ENCODE results near the gene DNAH10. TPM values are rescaled to one million over a fixed set of nuclear protein-coding genes. Genes with fewer than 3 reads are reported as not detected.
"Not testable (repeated sequence)": the region's sequence is repeated elsewhere in the genome, so short reads cannot be mapped to it uniquely, and the experiment has no call there.

The DNAH10 gene
- total and polyA plus RNA-seq, 2 experiments from 2014 or later = 0.11 to 0.44 TPM

DNA sequence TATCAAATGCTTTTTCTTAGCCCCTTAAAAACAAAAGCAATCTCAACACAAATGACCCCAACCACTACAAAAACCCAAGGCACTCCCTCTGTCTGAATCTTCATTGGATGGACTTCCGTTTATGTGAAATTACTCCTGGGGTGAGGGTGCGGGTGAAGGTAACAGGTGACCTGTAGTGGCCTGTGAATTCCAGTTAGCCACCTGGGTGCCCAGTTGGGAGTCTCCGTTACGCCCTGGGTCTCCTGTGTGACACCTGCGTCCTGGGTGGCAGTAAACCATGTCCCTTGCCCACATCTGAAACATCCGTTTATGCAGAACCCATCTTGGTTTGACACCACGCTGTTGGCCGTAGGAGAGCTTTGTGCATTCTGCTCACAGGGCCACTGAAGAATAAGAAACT lies 148.0 kb downstream of the DNAH10 start:
- Histone ChIP-seq H3K27me3 (replicated peaks; ENCODE audit: insufficient read depth) (peaks cover 5% of the 10 kb centered on the region; the same call in 1 of the 2 replicates), H3F3A (ENCODE audit: insufficient read depth) (peaks cover 7% of the 10 kb centered on the region; the same call in 1 of the 2 replicates), H3K79me2 (ENCODE audit: insufficient read depth) (no peaks in the 10 kb centered on the region), H2AFZ (no peak overlapping the region), H3K9me3 (ENCODE audit: low read depth) (no peaks in the 10 kb centered on the region), H3K9me2 (ENCODE audit: insufficient read depth) (no peaks in the 10 kb centered on the region), H3K36me3 (ENCODE audit: low read depth) (no peaks in the 10 kb centered on the region), H3K4me3 (no peak overlapping the region), H4K20me1 (ENCODE audit: insufficient read depth) (no peaks in the 10 kb centered on the region), H3K9ac (no peak overlapping the region), H3K4me1 (ENCODE audit: insufficient read depth) (peaks cover 4% of the 10 kb centered on the region), H3K27ac (no peak overlapping the region), H3K4me2 (ENCODE audit: unreplicated experiment) (no peak overlapping the region)
- no peak for TF ChIP-seq EZH2phosphoT487 (IDR thresholded peaks at IDR 0.05; ENCODE audit: insufficient read depth, low read depth)
- no peak for TF ChIP-seq EZH2 (IDR thresholded peaks at IDR 0.05; ENCODE audit: insufficient read depth, poor library complexity, severe bottlenecking)
- DNase-seq = no peak
- WGBS, 2 experiments (ENCODE audit: low coverage in 1 of 2, low lambda C conversion rate in 2 of 2, missing lambda C conversion rate in 2 of 2) = 96 to 98% methylated on average over 8 of the region's 8 CpGs
- in situ Hi-C loops (cut with MboI) = no loop called here

DNA sequence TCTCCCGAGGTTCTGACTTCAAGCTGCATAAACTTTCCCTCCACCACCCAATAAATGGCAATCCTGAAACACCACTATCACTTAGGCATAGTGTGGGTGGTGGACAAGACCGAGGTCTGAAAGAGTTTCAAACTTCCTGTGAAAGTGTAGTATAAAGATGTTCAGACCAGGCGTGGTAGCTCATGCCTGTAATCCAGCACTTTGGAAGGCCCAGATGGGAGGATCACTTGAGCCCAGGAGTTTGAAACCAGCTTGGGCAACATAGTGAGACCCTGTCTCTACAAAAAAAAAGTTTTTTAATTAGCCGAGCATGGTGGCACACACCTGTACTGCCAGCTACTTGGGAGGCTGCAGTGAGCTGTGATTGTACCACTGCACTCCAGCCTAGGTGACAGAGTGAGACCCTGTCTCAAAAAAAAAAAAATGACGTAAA lies 148.7 kb downstream of the DNAH10 start:
- Histone ChIP-seq H3K9ac (no peak overlapping the region), H3K4me1 (ENCODE audit: insufficient read depth) (no peaks in the 10 kb centered on the region), H3K79me2 (ENCODE audit: insufficient read depth) (no peaks in the 10 kb centered on the region), H3K27me3 (replicated peaks; ENCODE audit: insufficient read depth) (peaks cover 5% of the 10 kb centered on the region; the same call in 1 of the 2 replicates), H2AFZ (no peak overlapping the region), H3F3A (ENCODE audit: insufficient read depth) (peaks cover 5% of the 10 kb centered on the region; the same call in 1 of the 2 replicates), H3K36me3 (ENCODE audit: low read depth) (no peaks in the 10 kb centered on the region), H3K9me2 (ENCODE audit: insufficient read depth) (no peaks in the 10 kb centered on the region), H3K4me2 (ENCODE audit: unreplicated experiment) (no peak overlapping the region), H3K9me3 (ENCODE audit: low read depth) (no peaks in the 10 kb centered on the region), H3K4me3 (no peak overlapping the region), H4K20me1 (ENCODE audit: insufficient read depth) (no peaks in the 10 kb centered on the region), H3K27ac (no peak overlapping the region)
- TF ChIP-seq EZH2phosphoT487 (IDR thresholded peaks at IDR 0.05; ENCODE audit: insufficient read depth, low read depth) (no peak), EZH2 (IDR thresholded peaks at IDR 0.05; ENCODE audit: insufficient read depth, poor library complexity, severe bottlenecking) (no peak)
- DNase-seq = peak; percentile 18
- in situ Hi-C loops (cut with MboI) = no loop called here
- whole genome bisulfite sequencing, 2 experiments (ENCODE audit: low coverage in 1 of 2, low lambda C conversion rate in 2 of 2, missing lambda C conversion rate in 2 of 2) = 71 to 80% methylated on average over 5 of the region's 5 CpGs

DNA sequence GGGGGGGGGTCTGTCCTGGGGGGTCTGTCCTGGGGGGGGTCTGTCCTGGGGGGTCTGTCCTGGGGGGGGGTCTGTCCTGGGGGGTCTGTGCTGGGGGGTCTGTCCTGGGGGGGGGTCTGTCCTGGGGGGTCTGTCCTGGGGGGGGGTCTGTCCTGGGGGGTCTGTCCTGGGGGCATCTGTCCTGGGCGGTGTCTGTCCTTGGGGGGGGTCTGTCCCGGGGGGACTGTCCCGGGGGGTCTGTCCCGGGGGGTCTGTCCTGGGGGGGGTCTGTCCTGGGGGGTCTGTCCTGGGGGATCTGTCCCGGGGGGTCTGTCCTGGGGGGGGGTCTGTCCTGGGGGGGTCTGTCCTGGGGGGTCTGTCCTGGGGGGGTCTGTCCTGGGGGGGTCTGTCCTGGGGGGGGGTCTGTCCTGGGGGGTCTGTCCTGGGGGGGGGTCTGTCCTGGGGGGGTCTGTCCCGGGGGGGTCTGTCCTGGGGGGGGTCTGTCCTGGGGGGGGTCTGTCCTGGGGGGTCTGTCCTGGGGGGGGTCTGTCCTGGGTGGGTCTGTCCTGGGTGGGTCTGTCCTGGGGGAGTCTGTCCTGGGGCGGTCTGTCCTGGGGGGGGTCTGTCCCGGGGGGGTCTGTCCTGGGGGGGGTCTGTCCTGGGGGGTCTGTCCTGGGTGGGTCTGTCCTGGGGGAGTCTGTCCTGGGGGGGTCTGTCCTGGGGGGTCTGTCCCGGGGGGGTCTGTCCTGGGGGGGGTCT lies 149.7 kb downstream of the DNAH10 start:
- H3K4me2 ChIP-seq (ENCODE audit: unreplicated experiment); H3K4me1 ChIP-seq (ENCODE audit: insufficient read depth); H3K9ac ChIP-seq; H3K9me3 ChIP-seq (ENCODE audit: low read depth); H3K27me3 ChIP-seq (replicated peaks; ENCODE audit: insufficient read depth); in situ Hi-C loops (cut with MboI); H3K9me2 ChIP-seq (ENCODE audit: insufficient read depth); H3K4me3 ChIP-seq; H3K27ac ChIP-seq; H4K20me1 ChIP-seq (ENCODE audit: insufficient read depth); H3K36me3 ChIP-seq (ENCODE audit: low read depth); H2AFZ ChIP-seq; DNase-seq; H3F3A ChIP-seq (ENCODE audit: insufficient read depth); H3K79me2 ChIP-seq (ENCODE audit: insufficient read depth): not testable (repeated sequence)
- WGBS, 2 experiments (ENCODE audit: low coverage in 1 of 2, low lambda C conversion rate in 2 of 2, missing lambda C conversion rate in 2 of 2) = 68% methylated on average over 4 of the region's 9 CpGs; no CpG with 5 or more reads in 1 of the 2 experiments

DNA sequence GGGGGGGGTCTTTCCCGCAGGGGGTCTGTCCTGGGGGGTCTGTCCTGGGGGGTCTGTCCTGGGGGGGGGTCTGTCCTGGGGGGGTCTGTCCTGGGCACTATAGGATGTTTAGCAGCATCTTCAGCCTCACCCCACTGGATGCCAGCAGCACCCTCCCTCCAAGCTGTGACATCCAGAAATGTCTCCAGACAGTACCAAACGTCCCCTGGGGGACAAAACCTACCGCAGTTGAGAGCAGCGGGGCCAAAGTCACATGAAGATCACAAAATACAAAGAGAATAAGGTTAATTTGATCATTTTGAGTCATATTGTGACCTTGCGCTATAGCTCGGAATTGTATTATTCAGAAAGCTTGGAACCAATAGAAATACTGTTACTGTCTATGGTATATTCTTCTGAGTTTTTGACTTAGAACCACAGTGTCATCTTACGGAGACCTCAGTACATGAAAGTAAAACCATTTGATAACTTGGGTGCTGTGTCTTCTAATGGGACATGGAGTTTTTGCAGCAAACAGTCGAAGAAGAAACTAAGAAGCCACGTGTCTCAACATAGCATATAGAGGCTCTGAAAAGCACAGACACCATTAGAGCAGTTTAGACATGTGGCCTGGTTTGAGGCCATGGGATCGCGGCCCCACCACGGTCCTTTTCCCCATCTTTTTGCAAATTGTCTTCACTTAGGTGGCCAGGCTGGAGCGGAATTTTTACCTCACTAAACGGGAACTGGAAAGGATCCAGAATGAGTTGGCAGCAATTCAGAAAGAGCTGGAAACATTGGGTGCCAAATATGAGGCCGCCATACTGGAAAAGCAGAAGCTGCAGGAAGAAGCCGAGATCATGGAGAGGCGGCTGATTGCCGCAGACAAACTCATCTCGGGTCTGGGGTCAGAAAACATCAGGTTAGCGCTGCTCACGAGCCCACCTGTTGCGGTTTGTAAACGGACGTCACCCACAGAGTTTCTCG lies 150.6 kb downstream of the DNAH10 start:
- peaks cover 5% of the 10 kb centered on the region; the same call in 1 of the 2 replicates for H3F3A ChIP-seq (ENCODE audit: insufficient read depth)
- no peaks in the 10 kb centered on the region for H3K36me3 ChIP-seq (ENCODE audit: low read depth)
- H4K20me1 ChIP-seq (ENCODE audit: insufficient read depth) = no peaks in the 10 kb centered on the region
- in situ Hi-C loops (cut with MboI) = no loop called here
- H3K79me2 ChIP-seq (ENCODE audit: insufficient read depth) = no peaks in the 10 kb centered on the region
- H3K9me2 ChIP-seq (ENCODE audit: insufficient read depth) = no peaks in the 10 kb centered on the region
- no peak for TF ChIP-seq EZH2phosphoT487 (IDR thresholded peaks at IDR 0.05; ENCODE audit: insufficient read depth, low read depth)
- TF ChIP-seq EZH2 (IDR thresholded peaks at IDR 0.05; ENCODE audit: insufficient read depth, poor library complexity, severe bottlenecking) = no peak
- no peak overlapping the region for H3K4me3 ChIP-seq
- no peak for DNase-seq
- 86 to 87% methylated on average over 24 of the region's 25 CpGs for WGBS, 2 experiments (ENCODE audit: low coverage in 1 of 2, low lambda C conversion rate in 2 of 2, missing lambda C conversion rate in 2 of 2)
- H3K9me3 ChIP-seq (ENCODE audit: low read depth) = no peaks in the 10 kb centered on the region
- no peak overlapping the region for H3K9ac ChIP-seq
- H3K27ac ChIP-seq = no peak overlapping the region
- peaks cover 5% of the 10 kb centered on the region; the same call in 1 of the 2 replicates for H3K27me3 ChIP-seq (replicated peaks; ENCODE audit: insufficient read depth)
- no peak overlapping the region for H3K4me2 ChIP-seq (ENCODE audit: unreplicated experiment)
- no peak overlapping the region for H2AFZ ChIP-seq
- no peaks in the 10 kb centered on the region for H3K4me1 ChIP-seq (ENCODE audit: insufficient read depth)
